ENCODE data around the gene DPY30.
A peak's percentile ranks its signal among the peaks of the same experiment; 100 is the strongest.
"Not testable (repeated sequence)": the region's sequence is repeated elsewhere in the genome, so short reads cannot be mapped to it uniquely, and the experiment has no call there.

Gene DPY30

GRCh38 chr2:32010280-32010669 lies 29.3 kb downstream of the DPY30 start:
- peak; percentile 36 for DNase-seq (ENCODE audit: low spot score)
- not testable (repeated sequence) for FAIRE-seq

- FAIRE-seq (no peak), DNase-seq (ENCODE audit: low spot score) (no peak)
These were observed 29.9 kb downstream of the DPY30 start for GRCh38 chr2:32009516-32010256.

GRCh38 chr2:32008805-32009515 lies 30.6 kb downstream of the DPY30 start:
- DNase-seq (ENCODE audit: low spot score) (no peak), FAIRE-seq (no peak)

GRCh38 chr2:32007121-32007391 lies 32.5 kb downstream of the DPY30 start:
- no peak for DNase-seq (ENCODE audit: low spot score)
- no peak for FAIRE-seq

GRCh38 chr2:32005371-32005976 lies 34.1 kb downstream of the DPY30 start:
- FAIRE-seq = no peak

GRCh38 chr2:32003791-32004190 lies 35.8 kb downstream of the DPY30 start:
- no peak for FAIRE-seq

More at GRCh38 chr2:32005371-32005976, 34.1 kb downstream of the DPY30 start:
- no peak for DNase-seq (ENCODE audit: low spot score)

GRCh38 chr2:32002406-32002805 lies 37.2 kb downstream of the DPY30 start:
- DNase-seq (ENCODE audit: low spot score) (no peak), FAIRE-seq (no peak)

More at GRCh38 chr2:32003791-32004190, 35.8 kb downstream of the DPY30 start:
- no peak for DNase-seq (ENCODE audit: low spot score)

GRCh38 chr2:31999438-31999837 lies 40.2 kb downstream of the DPY30 start:
- DNase-seq (ENCODE audit: low spot score) (no peak), FAIRE-seq (no peak)

- DNase-seq (ENCODE audit: low spot score) (no peak), FAIRE-seq (no peak)
These were observed 40.7 kb downstream of the DPY30 start for GRCh38 chr2:31998731-31999383.

GRCh38 chr2:31997653-31998052 lies 42.0 kb downstream of the DPY30 start:
- no peak for FAIRE-seq

GRCh38 chr2:31996571-31997150 lies 42.9 kb downstream of the DPY30 start:
- no peak for FAIRE-seq

More at GRCh38 chr2:31997653-31998052, 42.0 kb downstream of the DPY30 start:
- DNase-seq (ENCODE audit: low spot score) = no peak

GRCh38 chr2:31992934-31993333 lies 46.7 kb downstream of the DPY30 start:
- DNase-seq (ENCODE audit: low spot score) (no peak), FAIRE-seq (no peak)

More at GRCh38 chr2:31996571-31997150, 42.9 kb downstream of the DPY30 start:
- DNase-seq (ENCODE audit: low spot score) = no peak

GRCh38 chr2:31992025-31992579 lies 47.5 kb downstream of the DPY30 start:
- no peak for DNase-seq (ENCODE audit: low spot score)
- no peak for FAIRE-seq

- DNase-seq (ENCODE audit: low spot score) = no peak
- FAIRE-seq = no peak
These were observed 49.7 kb downstream of the DPY30 start for GRCh38 chr2:31989946-31990345.

GRCh38 chr2:31987454-31988220 lies 52.0 kb downstream of the DPY30 start:
- DNase-seq (ENCODE audit: low spot score) (peak; percentile 22), FAIRE-seq (peak; percentile 45)

- DNase-seq (ENCODE audit: low spot score) = no peak
- FAIRE-seq = no peak
These were observed 52.7 kb downstream of the DPY30 start for GRCh38 chr2:31986906-31987305.

- DNase-seq (ENCODE audit: low spot score) (no peak), FAIRE-seq (no peak)
These were observed 55.7 kb downstream of the DPY30 start for GRCh38 chr2:31983762-31984467.

- DNase-seq (ENCODE audit: low spot score) (peak; percentile 21), FAIRE-seq (no peak)
These were observed 58.8 kb downstream of the DPY30 start for GRCh38 chr2:31980674-31981356.

- no peak for DNase-seq (ENCODE audit: low spot score)
- peak; percentile 41 for FAIRE-seq
These were observed 59.6 kb downstream of the DPY30 start for GRCh38 chr2:31979956-31980355.
